Activated CD8-positive, alpha-beta memory T cell treated with anti-CD3 and anti-CD28 coated beads, Interleukin-2, amount 50 U/mL, for 24 hours (primary cell): ENCODE measurements around the gene MCU.
"Not testable (repeated sequence)": the region's sequence is repeated elsewhere in the genome, so short reads cannot be mapped to it uniquely, and the experiment has no call there.

Experiments
- DNase-seq: peaks from one replicate; pipeline ENCODE4 v3.0.0-alpha.2; 2020; ENCODE audit errors: extremely low read depth

Gene MCU

GRCh38 chr10:72730479-72730878 lies 38.5 kb downstream of the MCU start:
- no peak for DNase-seq

DNA sequence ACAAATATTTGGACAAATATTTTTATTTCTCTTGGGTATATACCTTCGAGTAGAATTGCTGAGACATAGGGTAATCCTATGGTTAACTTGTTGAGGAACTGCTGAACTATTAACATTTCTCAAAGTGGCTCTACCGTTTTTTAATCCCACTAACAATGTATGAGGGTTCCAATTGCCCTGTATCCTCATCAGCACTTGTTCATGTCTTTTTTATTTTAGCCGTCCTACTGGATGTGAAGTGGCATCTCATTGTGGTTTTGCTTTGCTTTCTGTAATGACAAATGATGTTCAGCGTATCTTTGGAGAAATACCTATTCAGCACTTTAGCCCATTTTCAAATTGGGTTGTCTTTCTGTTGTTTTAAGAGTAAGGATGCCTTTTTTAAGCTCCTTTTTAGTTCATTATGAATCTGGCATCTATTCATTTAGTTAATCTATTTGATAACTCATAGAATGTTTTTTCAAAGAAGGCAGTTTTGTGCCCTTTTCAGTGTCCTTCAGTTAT lies 40.0 kb downstream of the MCU start:
- no peak for DNase-seq

GRCh38 chr10:72732521-72732920 lies 40.6 kb downstream of the MCU start:
- no peak for DNase-seq

- no peak for DNase-seq
Measured at GRCh38 chr10:72733989-72734388, 42.0 kb downstream of the MCU start.

- no peak for DNase-seq
Measured at GRCh38 chr10:72735288-72735936, 43.5 kb downstream of the MCU start.

DNA sequence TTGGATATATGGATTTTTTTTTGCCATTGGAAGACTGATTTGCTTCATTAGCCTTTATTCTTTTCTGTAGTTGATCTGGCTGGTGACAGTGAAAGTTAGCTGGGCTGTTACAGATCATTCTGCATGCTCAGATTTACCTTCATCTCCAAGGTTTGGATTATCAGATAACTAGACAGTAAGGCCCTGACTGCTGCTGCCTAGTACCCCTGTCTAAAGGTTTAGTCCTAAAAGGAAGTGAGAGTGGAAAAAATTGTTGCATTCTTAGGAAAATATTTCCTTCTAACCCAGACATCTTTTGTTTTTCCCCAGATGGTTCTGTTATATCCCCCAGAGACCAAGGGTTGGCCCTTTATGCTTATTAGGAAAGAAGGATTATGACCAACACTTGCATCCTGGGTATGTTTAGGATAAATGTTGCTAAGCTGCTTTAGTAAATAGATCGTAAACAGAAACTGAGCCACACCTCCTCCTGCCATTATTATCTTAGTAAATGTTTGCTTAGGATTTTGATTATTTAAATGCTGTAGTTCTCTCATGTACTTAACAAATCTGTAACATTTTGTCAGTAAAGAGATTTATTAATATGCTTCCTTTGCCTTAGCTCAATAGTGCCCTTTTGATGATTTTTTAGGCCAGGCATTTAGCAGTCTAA lies 44.4 kb downstream of the MCU start:
- no peak for DNase-seq

DNA sequence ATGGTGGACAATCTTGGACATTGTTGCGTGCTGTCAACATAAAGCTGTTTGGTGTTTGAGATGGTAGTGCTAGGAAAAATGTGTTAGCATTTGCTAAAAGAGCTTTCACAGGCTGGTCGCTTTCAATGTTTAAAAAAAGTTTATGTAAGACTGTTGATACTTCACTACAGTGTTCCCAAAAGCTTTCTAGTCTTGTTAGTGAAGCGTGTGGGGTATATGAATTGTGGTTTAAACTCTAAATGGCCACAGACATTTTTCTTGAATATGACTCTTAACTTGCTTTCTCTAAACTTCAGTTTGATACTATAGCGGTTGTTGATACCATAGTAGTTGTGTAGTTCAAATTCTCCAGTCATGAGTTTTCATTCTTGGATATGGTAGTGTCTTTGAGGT lies 44.9 kb downstream of the MCU start:
- no peak for DNase-seq

DNA sequence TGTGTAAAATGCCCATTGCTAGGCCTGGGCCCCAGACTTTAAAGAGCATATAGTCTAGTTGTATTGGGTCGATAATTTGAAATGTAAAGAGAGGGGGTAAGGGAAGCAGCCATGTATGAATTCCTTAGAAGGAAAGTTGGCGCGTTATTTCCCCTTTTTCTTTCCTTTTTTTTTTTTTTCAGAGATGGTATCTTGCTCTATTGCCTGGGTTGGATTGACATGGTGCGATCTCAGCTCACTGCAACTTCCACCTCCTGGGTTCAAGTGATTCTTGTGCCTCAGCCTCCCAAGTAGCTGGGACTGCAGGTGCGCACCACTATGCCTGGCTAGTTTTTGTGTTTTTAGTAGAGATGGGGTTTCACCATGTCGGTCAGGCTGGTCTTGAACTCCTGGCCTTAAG lies 45.4 kb downstream of the MCU start:
- DNase-seq: not testable (repeated sequence)

GRCh38 chr10:72738486-72738885 lies 46.5 kb downstream of the MCU start:
- no peak for DNase-seq

DNA sequence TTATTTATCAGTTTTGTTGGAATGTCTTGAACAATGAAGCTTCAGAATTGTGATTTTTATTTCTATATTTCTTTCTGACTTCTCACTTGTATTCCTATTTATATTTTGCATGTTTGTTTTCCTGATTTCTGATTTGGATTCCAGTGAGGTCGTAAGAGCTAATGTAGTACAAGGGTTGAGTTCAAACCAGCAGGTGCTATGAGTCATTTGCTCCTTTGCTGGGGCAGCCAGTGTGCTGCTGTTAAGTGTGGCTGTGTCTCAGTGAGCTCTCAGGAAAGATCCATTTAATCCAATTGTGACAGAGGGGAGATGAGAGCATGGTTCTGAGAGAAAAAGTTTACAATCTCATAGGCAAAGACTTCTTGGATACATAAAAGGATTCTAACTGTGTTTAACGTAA lies 48.6 kb downstream of the MCU start:
- DNase-seq: no peak

DNA sequence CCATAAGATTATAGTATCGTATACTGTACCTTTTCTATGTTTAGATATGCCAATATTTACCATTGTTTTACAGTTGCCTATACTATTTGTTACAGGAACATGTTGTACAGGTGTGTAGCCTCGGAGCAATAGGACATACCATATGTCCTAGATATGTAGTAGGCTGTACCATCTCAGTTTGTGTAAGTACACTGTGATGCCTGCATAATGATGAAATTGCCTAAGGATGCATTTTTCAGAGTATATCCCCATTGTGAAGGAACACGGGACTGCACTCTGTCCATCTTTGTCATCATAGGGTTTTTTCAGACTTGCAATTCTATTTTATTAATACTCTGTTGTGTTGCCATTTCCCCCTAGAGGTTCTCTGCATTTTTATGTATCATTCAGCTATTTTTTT lies 50.1 kb downstream of the MCU start:
- no peak for DNase-seq

GRCh38 chr10:72742797-72743196 lies 50.9 kb downstream of the MCU start:
- DNase-seq: no peak

- DNase-seq: no peak
Measured at GRCh38 chr10:72744566-72744965, 52.6 kb downstream of the MCU start.

- DNase-seq: no peak
Measured at GRCh38 chr10:72746426-72747363, 54.8 kb downstream of the MCU start.

GRCh38 chr10:72747521-72747920 lies 55.6 kb downstream of the MCU start:
- DNase-seq: no peak

GRCh38 chr10:72753760-72754231 lies 61.9 kb downstream of the MCU start:
- no peak for DNase-seq

GRCh38 chr10:72754275-72755032 lies 62.5 kb downstream of the MCU start:
- DNase-seq: no peak

GRCh38 chr10:72756674-72757385 lies 64.9 kb downstream of the MCU start:
- no peak for DNase-seq

DNA sequence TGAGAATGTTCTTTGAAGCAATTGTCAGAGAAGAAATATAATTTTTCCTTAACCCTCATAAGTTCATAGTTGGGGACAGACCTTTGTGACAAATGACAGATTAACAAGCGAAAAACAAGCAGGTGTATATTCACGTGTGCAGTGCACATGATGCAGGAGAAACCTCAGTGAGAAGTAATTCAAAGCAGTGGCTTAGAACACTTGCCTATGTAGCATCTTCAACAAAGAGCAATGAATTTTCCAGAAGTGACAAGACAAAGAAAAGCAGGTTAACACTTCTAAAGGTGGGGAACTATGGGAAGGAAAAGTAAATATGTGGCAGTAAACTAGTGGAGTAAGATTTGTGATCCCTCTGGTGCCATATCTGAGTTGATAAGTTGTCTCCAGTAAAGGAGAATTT lies 65.8 kb downstream of the MCU start:
- DNase-seq: no peak

DNA sequence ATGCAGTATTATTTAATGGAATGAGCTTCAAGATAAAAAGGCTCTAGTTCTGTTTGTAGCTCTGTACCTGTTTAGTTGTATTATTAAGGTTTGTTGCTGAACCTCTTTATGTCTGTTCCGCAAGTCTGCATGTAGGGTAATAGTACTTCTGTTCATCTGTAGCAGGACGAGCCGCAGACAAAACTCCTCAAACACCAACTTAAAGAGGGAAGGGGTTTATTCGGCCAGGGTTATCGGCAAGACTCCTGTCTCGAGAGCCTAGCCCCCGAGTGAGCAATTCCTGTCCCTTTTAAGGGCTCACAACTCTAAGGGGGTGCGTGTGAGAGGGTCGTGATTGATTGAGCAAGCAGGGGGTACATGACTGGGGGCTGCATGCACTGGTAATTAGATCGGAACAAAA lies 67.0 kb downstream of the MCU start:
- not testable (repeated sequence) for DNase-seq

- DNase-seq: no peak
Measured at GRCh38 chr10:72759584-72759983, 67.6 kb downstream of the MCU start.
